ENCODE results near the gene ZNF500. TPM values are rescaled to one million over a fixed set of nuclear protein-coding genes. Genes with fewer than 3 reads are reported as not detected.

The ZNF500 gene
- total and polyA plus RNA-seq, 7 donors, result 4.2 to 14.4 (median 11.4) TPM

- peaks cover 17 to 83% (median 29%) of the 10 kb centered on the region in 4 donors for H3K36me3 ChIP-seq
- H3K4me3 ChIP-seq, result no peak overlapping the region
- no peaks in the 10 kb centered on the region for H3K9me3 ChIP-seq
- 96% methylated on average over 18 of the region's 18 CpGs for WGBS, 2 donors
- DNase-seq, result no peak
- TF ChIP-seq EP300 (IDR thresholded peaks at IDR 0.05) (no peak), CTCF (IDR thresholded peaks at IDR 0.05) (no peak), POLR2AphosphoS5 (IDR thresholded peaks at IDR 0.05) (no peak), POLR2A (IDR thresholded peaks at IDR 0.05) (no peak)
- intact Hi-C loops (cut with DNase I), result no loop called here
- H3K27ac ChIP-seq, result no peak overlapping the region
- H3K27me3 ChIP-seq, result no peaks in the 10 kb centered on the region
- H3K4me1 ChIP-seq, result no peaks in the 10 kb centered on the region
Measured at GRCh38 chr16:4726616-4727015, 40.3 kb downstream of the ZNF500 start.

- no peak overlapping the region for H3K27ac ChIP-seq
- no peaks in the 10 kb centered on the region for H3K4me1 ChIP-seq
- peaks cover 12 to 64% (median 25%) of the 10 kb centered on the region in 4 donors for H3K36me3 ChIP-seq
- no peak for DNase-seq
- no peaks in the 10 kb centered on the region for H3K27me3 ChIP-seq
- intact Hi-C loops (cut with DNase I), result no loop called here
- WGBS, 2 donors, result 93% methylated on average over 11 of the region's 11 CpGs
- no peak overlapping the region for H3K4me3 ChIP-seq
- TF ChIP-seq CTCF (IDR thresholded peaks at IDR 0.05) (no peak), POLR2A (IDR thresholded peaks at IDR 0.05) (no peak), EP300 (IDR thresholded peaks at IDR 0.05) (no peak), POLR2AphosphoS5 (IDR thresholded peaks at IDR 0.05) (no peak)
- H3K9me3 ChIP-seq, result no peaks in the 10 kb centered on the region
Measured at GRCh38 chr16:4724661-4725270, 42.2 kb downstream of the ZNF500 start.

- intact Hi-C loops (cut with DNase I), result no loop called here
- no peak for DNase-seq
- H3K36me3 ChIP-seq, result peaks cover 6 to 56% (median 13%) of the 10 kb centered on the region in 4 donors
- no peaks in the 10 kb centered on the region for H3K4me1 ChIP-seq
- H3K4me3 ChIP-seq, result no peak overlapping the region
- no peaks in the 10 kb centered on the region for H3K9me3 ChIP-seq
- WGBS, 2 donors, result 96 to 97% methylated on average over 14 of the region's 14 CpGs
- TF ChIP-seq EP300 (IDR thresholded peaks at IDR 0.05) (no peak), POLR2A (IDR thresholded peaks at IDR 0.05) (no peak), POLR2AphosphoS5 (IDR thresholded peaks at IDR 0.05) (no peak), CTCF (IDR thresholded peaks at IDR 0.05) (no peak)
- no peaks in the 10 kb centered on the region for H3K27me3 ChIP-seq
- no peak overlapping the region for H3K27ac ChIP-seq
Measured at GRCh38 chr16:4723071-4723767, 43.7 kb downstream of the ZNF500 start.

GRCh38 chr16:4718466-4718865 lies 48.5 kb downstream of the ZNF500 start:
- Histone ChIP-seq H3K27ac (no peak overlapping the region), H3K27me3 (no peaks in the 10 kb centered on the region), H3K4me1 (no peaks in the 10 kb centered on the region), H3K9me3 (no peaks in the 10 kb centered on the region), H3K4me3 (no peak overlapping the region), H3K36me3 (peaks cover 0 to 51% (median 4%) of the 10 kb centered on the region in 4 donors)
- 86 to 89% methylated on average over 5 of the region's 5 CpGs for WGBS, 2 donors
- intact Hi-C loops (cut with DNase I), result no loop called here
- DNase-seq, result no peak
- TF ChIP-seq POLR2A (IDR thresholded peaks at IDR 0.05) (no peak), CTCF (IDR thresholded peaks at IDR 0.05) (no peak), POLR2AphosphoS5 (IDR thresholded peaks at IDR 0.05) (no peak), EP300 (IDR thresholded peaks at IDR 0.05) (no peak)

All from sigmoid colon (tissue), 7 donors.